ENCODE measurements around the gene PSME1. TPM values are rescaled to one million over a fixed set of nuclear protein-coding genes. Genes with fewer than 3 reads are reported as not detected.

Gene PSME1
- polyA plus RNA-seq, 2 of the 4 experiments (the other 2 are of a cell fraction): 83.6 to 124 TPM

- Histone ChIP-seq H3K4me2 (no peak overlapping the region), H3K9me3 (no peaks in the 10 kb centered on the region), H3K4me3 (no peak overlapping the region), H3K4me1 (peaks cover 20% of the 10 kb centered on the region; the same call in 2 of the 3 replicates), H3K27ac (no peak overlapping the region)
- no peak for ATAC-seq
- no peak for FAIRE-seq
- POLR2A ChIA-PET: interaction anchor here (1.7 to 5.2 kb wide), 2 partner anchors 8 to 19 kb away, joined by 4 to 48 read pairs; partner anchors contain the start of genes DCAF11, EMC9 and NRL
- CTCF ChIA-PET: interaction anchor here (0.6 to 2.4 kb wide), 9 partner anchors 14 to 575 kb away, joined by 3 to 13 read pairs (median 4); partner anchors contain the start of gene IRF9
- 92% methylated on average over 1 of the region's 1 CpG for WGBS (ENCODE audit: missing lambda C conversion rate)
- TF ChIP-seq JUNB (IDR thresholded peaks at IDR 0.05) (no peak), FOXS1 (CRISPR knock-in tag; IDR thresholded peaks at IDR 0.05) (no peak), TFCP2L1 (CRISPR knock-in tag; IDR thresholded peaks at IDR 0.05) (no peak), RNF2 (IDR thresholded peaks at IDR 0.05; ENCODE audit: borderline replicate concordance, low read depth) (no peak), E2F6 (IDR thresholded peaks at IDR 0.05; ENCODE audit: borderline replicate concordance, low read depth) (no peak), HOXA7 (CRISPR knock-in tag; IDR thresholded peaks at IDR 0.05) (no peak), HES2 (IDR thresholded peaks at IDR 0.05) (no peak), HDAC2 (IDR thresholded peaks at IDR 0.05) (no peak), RCOR1 (IDR thresholded peaks at IDR 0.05; ENCODE audit: low read depth, low read length) (no peak), MAFK (IDR thresholded peaks at IDR 0.05; ENCODE audit: partially characterized antibody) (no peak), GATA3 (IDR thresholded peaks at IDR 0.05; ENCODE audit: borderline replicate concordance) (no peak), BCL3 (IDR thresholded peaks at IDR 0.05) (no peak), HEYL (CRISPR knock-in tag; IDR thresholded peaks at IDR 0.05) (no peak), CBX8 (IDR thresholded peaks at IDR 0.05) (no peak), PBX3 (IDR thresholded peaks at IDR 0.05) (no peak), BHLHE40 (IDR thresholded peaks at IDR 0.05; ENCODE audit: low read depth, low read length) (no peak), CTCF (IDR thresholded peaks at IDR 0.05) (no peak), FOSL2 (IDR thresholded peaks at IDR 0.05) (no peak), FOSL2 (CRISPR knock-in tag; IDR thresholded peaks at IDR 0.05) (no peak), MAX (IDR thresholded peaks at IDR 0.05) (no peak), HOXB5 (CRISPR knock-in tag; IDR thresholded peaks at IDR 0.05) (no peak)
- no peak for DNase-seq (ENCODE audit: low read depth in 1 of 2, low spot score in 1 of 2)
Measured at GRCh38 chr14:24133735-24134134, 2.3 kb upstream of the PSME1 start.

- 22% methylated on average over 9 of the region's 9 CpGs for WGBS (ENCODE audit: missing lambda C conversion rate)
- H3K4me1 ChIP-seq: peaks cover 32% of the 10 kb centered on the region
- DNase-seq (ENCODE audit: low read depth in 1 of 2, low spot score in 1 of 2) (no peak), ATAC-seq (no peak; a peak in 1 of 6 replicates), FAIRE-seq (no peak)
- H3K9me3 ChIP-seq: no peaks in the 10 kb centered on the region
- peak overlapping the region; percentile 96 to 98 for H3K27ac ChIP-seq
- CTCF ChIA-PET: interaction anchor here (0.5 to 5.4 kb wide), 13 partner anchors 9 to 82 kb away, joined by 3 to 47 read pairs (median 4); partner anchors contain the start of genes IRF9 and RNF31
- H3K4me3 ChIP-seq: peak overlapping the region; percentile 88
- POLR2A ChIA-PET: interaction anchor here (1.0 to 5.2 kb wide), 10 partner anchors 9 to 135 kb away, joined by 3 to 48 read pairs (median 6); partner anchors contain the start of genes CHMP4A, DCAF11, IRF9 and NRL
- no peak for TF ChIP-seq HMGXB4 (CRISPR knock-in tag; IDR thresholded peaks at IDR 0.05; ENCODE audit: borderline replicate concordance)
- peak; percentile 11; the same call in 1 of the 2 replicates for TF ChIP-seq PHF8 (IDR thresholded peaks at IDR 0.05; ENCODE audit: borderline replicate concordance, low read depth)
- TF ChIP-seq FOSB (CRISPR knock-in tag; IDR thresholded peaks at IDR 0.05): no peak
- TF ChIP-seq MAX (IDR thresholded peaks at IDR 0.05): no peak
- no peak for TF ChIP-seq BCL3 (IDR thresholded peaks at IDR 0.05)
- TF ChIP-seq HOXB13 (CRISPR knock-in tag; IDR thresholded peaks at IDR 0.05; ENCODE audit: low read depth): no peak
- H3K4me2 ChIP-seq: peak overlapping the region; percentile 98
Measured at GRCh38 chr14:24135584-24135833, 485 bp upstream of the PSME1 start.

All from A549 (cell line).